Aorta (tissue), 5 donors: Measurements from ENCODE around the gene RAP1GAP2. TPM values are rescaled to one million over a fixed set of nuclear protein-coding genes. Genes with fewer than 3 reads are reported as not detected.

Experiments
- ATAC-seq: fragments of 200-7000 bp; cut with Tn5 transposase; one replicate; pipeline ENCODE4 v1.9.1; 2022; ENCODE audit warnings: moderate library complexity; ENCODE audit not compliant: low FRiP score
- DNase-seq, 2 donors: peaks; one replicate each; pipeline ENCODE4 v3.0.0-alpha.2; 2020
- H3K27ac ChIP-seq, 2 donors: one replicate each; pipeline ENCODE4 v1.5.1; 2013; ENCODE audit warnings: low read length in 2 of 2, mild to moderate bottlenecking in 2 of 2, moderate library complexity in 2 of 2, control low read depth in 1 of 2, inconsistent platforms in 1 of 2, low read depth in 1 of 2
- H3K27me3 ChIP-seq, 2 donors: one replicate each; pipeline ENCODE4 v1.6.1; 2013; ENCODE audit warnings: control low read depth in 1 of 2, low read length in 1 of 2, mild to moderate bottlenecking in 1 of 2, moderate library complexity in 1 of 2; ENCODE audit not compliant: insufficient read depth in 2 of 2, control insufficient read depth in 1 of 2
- H3K36me3 ChIP-seq, 2 donors: one replicate each; pipeline ENCODE4 v1.6.1; 2013; ENCODE audit warnings: control low read depth in 1 of 2, low read length in 1 of 2, mild to moderate bottlenecking in 1 of 2; ENCODE audit not compliant: insufficient read depth in 2 of 2, control insufficient read depth in 1 of 2
- H3K4me1 ChIP-seq, 2 donors: one replicate each; pipeline ENCODE4 v1.6.1; 2013; ENCODE audit warnings: low read length in 2 of 2, control low read depth in 1 of 2, mild to moderate bottlenecking in 1 of 2, moderate library complexity in 1 of 2; ENCODE audit not compliant: insufficient read depth in 2 of 2, control insufficient read depth in 1 of 2
- H3K4me3 ChIP-seq, 2 donors: one replicate each; pipeline ENCODE4 v1.5.1; 2013; ENCODE audit warnings: low read length in 2 of 2, control low read depth in 1 of 2, mild to moderate bottlenecking in 1 of 2
- H3K9me3 ChIP-seq: one replicate; pipeline ENCODE4 v1.6.1; 2013; ENCODE audit warnings: mild to moderate bottlenecking, low read length; ENCODE audit not compliant: control insufficient read depth
- WGBS, 2 donors: extraction: QIAGEN DNeasy Blood & Tissue Kit; methylation state at CpG; one replicate each; pipeline ENCODE4 v1.1.7; 2013; 5-methylcytosine and 5-hydroxymethylcytosine counted together
- intact Hi-C, 2 donors: fragments of 100-400 bp; cut with DNase I; formaldehyde crosslinking; loops; one replicate each; pipeline versions ENCODE4 v1.14.2 to v1.15.0; 2022
- polyA plus RNA-seq, 2 donors: library from polyadenylated mRNA; stranded (reverse); fragments of 200-250 nt; gene quantifications; one replicate each; pipeline ENCODE4 v1.2.3, GENCODE V29; 2013
- total RNA-seq, 2 donors: library from RNA; stranded (reverse); fragmentation: NEBNext Ultra II Directional; extraction: Animal tissue kit (Norgen Biotek cat#: 25700); gene quantifications; one replicate each; pipeline ENCODE4 v1.2.1, GENCODE V29; 2021
- donor health status: healthy with polysubstance abuse.
- donor health status: Bipolar disorder and iron deficiency.
- donor health status: DM: no; HTN: no; CAD: no.
- donor health status: DM: no; HTN: no; CAD: no.
- donor health status: DM: yes; HTN: yes; CAD: no.

The RAP1GAP2 gene
- total and polyA plus RNA-seq, 4 donors = 2.0 to 7.7 (median 4.2) TPM

DNA sequence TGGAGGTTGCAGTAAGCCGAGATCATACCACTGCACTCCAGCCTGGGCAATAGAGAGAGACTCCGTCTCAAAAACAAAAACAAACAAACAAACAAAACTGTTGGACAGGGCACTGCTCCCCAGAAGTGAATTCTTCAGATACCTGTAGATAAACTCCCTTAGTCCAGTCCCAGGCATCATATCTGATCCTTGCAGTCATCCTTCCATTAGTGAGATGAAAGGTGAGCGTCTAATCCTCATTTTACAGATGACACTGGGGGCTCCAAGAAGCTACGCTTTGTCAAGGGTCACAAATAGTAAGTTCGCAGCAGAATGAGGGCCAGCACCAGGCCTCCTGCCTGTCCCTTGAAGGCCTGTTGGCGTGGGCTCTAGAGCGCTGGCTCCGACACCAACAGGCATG, 165.2 kb downstream of the RAP1GAP2 start:
- intact Hi-C loops = no loop called here
- Histone ChIP-seq H3K4me1 (no peaks in the 10 kb centered on the region), H3K27ac (no peak overlapping the region), H3K27me3 (no peaks in the 10 kb centered on the region), H3K9me3 (no peaks in the 10 kb centered on the region), H3K36me3 (no peaks in the 10 kb centered on the region), H3K4me3 (no peak overlapping the region)
- no peak for ATAC-seq
- DNase-seq = no peak
- WGBS, 2 donors = 93 to 96% methylated on average over 8 of the region's 8 CpGs

DNA sequence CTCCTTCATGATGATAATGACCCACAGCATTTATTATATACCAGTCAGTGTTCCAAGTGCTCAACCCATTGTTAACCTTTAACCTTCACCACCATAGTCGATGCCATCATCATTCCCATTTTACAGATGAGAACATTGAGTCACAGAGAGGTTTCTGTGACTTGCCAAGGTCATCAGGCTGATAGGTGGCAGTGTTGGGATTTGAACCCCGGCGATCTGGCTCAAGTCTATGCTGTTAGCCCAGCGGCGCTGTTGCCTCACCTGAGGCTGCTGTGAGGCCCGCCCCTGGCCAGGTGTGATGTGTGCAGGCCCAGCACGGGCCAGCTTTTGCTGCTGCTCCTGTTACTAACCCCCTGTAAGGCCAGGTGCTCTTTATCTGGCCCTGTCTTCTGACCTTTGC, 166.0 kb downstream of the RAP1GAP2 start:
- Histone ChIP-seq H3K27me3 (no peaks in the 10 kb centered on the region), H3K9me3 (no peaks in the 10 kb centered on the region), H3K36me3 (no peaks in the 10 kb centered on the region), H3K4me3 (no peak overlapping the region), H3K4me1 (no peaks in the 10 kb centered on the region), H3K27ac (no peak overlapping the region)
- intact Hi-C loops = no loop called here
- ATAC-seq (no peak), DNase-seq (no peak)
- 93 to 97% methylated on average over 7 of the region's 7 CpGs for WGBS, 2 donors

DNA sequence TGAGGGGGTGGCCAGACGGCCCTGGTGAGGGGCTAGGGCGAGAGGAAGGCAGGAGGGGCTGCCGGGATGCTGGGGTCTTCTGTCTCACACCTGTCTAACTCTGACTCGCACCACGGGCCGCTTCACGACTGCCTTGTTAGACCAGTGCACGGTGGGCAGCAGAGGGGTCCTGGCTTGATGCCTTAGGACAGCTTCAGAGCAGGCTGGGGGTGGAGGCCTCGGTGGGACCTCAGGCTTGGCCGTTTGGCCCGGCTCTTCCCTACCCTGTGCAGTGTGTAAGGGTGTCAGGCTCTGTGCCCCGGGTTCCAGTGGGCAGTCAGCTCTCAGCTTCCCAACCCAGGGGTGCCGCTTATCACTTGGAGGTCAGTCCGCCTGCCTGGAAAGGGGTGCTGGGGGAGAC, 166.5 kb downstream of the RAP1GAP2 start:
- Histone ChIP-seq H3K9me3 (no peaks in the 10 kb centered on the region), H3K36me3 (no peaks in the 10 kb centered on the region), H3K4me1 (no peaks in the 10 kb centered on the region), H3K27me3 (no peaks in the 10 kb centered on the region), H3K27ac (no peak overlapping the region), H3K4me3 (no peak overlapping the region)
- DNase-seq = no peak
- intact Hi-C loops = no loop called here
- 90 to 93% methylated on average over 14 of the region's 14 CpGs for WGBS, 2 donors
- no peak for ATAC-seq

DNA sequence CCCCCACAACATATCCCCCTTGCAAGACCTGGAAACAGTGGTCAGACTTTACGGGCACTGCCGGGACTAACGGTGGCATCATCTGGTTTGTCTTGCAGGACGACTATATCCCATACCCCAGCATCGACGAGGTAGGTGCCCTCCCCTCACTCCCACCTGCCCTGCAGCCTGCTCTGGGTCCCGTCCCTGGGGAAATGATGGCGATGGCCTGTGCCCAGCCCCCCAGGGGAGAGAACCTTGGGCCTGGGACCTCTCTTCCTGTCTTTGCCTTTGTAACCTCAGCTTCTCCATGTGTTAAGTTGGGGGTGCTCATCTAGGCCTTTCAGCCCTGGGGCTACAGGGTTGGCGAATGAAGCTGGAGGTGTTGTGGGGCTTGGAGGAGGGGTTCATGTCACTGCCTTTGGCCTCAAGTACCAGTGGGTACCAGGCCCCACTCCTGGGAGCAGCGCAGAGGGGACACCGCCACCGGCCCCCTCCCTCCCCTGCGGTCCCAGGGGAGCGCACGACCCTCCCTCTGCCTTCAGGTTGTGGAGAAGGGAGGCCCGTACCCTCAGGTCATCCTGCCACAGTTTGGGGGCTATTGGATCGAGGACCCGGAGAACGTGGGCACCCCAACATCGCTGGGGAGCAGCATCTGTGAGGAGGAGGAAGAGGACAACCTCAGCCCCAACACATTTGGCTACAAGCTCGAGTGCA, 167.2 kb downstream of the RAP1GAP2 start:
- Histone ChIP-seq H3K36me3 (no peaks in the 10 kb centered on the region), H3K27me3 (no peaks in the 10 kb centered on the region), H3K9me3 (no peaks in the 10 kb centered on the region), H3K4me3 (no peak overlapping the region), H3K27ac (no peak overlapping the region), H3K4me1 (no peaks in the 10 kb centered on the region)
- ATAC-seq (no peak), DNase-seq (no peak)
- WGBS, 2 donors = 92% methylated on average over 20 to 21 of the region's 21 CpGs
- intact Hi-C loops = no loop called here

DNA sequence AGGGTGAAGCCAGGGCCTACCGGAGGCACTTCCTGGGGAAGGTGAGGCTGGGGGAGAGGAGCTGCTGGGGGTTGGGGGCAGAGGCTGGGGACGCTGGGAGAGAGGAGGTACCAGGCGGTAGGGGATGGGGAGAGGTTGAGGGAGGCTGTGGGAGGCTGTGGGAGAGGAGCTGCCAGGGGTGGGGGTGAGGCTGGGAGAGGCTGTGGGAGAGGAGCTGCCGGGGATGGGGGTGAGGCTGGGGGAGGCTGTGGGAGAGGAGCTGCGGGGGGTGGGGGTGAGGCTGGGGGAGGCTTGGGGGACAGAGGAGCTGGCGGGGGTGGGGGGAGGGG, 167.8 kb downstream of the RAP1GAP2 start:
- ATAC-seq (no peak), DNase-seq (no peak)
- Histone ChIP-seq H3K4me3 (no peak overlapping the region), H3K27me3 (no peaks in the 10 kb centered on the region), H3K36me3 (no peaks in the 10 kb centered on the region), H3K4me1 (no peaks in the 10 kb centered on the region), H3K9me3 (no peaks in the 10 kb centered on the region), H3K27ac (no peak overlapping the region)
- 96 to 97% methylated on average over 3 to 6 of the region's 6 CpGs for WGBS, 2 donors
- intact Hi-C loops = no loop called here

DNA sequence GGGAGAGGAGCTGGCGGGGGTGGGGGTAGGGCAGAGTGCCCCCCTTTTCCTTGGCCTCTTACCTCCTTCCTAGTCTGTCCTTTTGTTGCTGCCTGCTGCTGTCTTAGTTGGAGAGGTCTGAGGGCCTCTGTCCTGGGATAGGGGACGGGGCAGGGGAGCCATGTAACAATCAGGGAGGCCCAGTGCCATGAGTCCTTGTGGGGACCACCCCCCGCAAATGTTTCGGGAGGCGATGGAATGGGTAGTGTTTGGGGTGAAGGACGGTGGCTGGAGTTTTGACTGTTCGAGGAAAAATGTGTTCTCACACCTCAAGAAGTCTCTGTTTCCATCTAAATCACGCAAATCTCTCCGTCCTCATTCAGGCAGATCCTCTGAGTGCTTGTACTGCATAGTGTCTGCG, 168.1 kb downstream of the RAP1GAP2 start:
- ATAC-seq = no peak
- no peaks in the 10 kb centered on the region for H3K9me3 ChIP-seq
- H3K36me3 ChIP-seq = no peaks in the 10 kb centered on the region
- no peak overlapping the region for H3K4me3 ChIP-seq
- H3K27ac ChIP-seq = no peak overlapping the region
- intact Hi-C loops = no loop called here
- no peaks in the 10 kb centered on the region for H3K4me1 ChIP-seq
- no peak for DNase-seq
- WGBS, 2 donors = 89 to 93% methylated on average over 9 to 10 of the region's 10 CpGs
- H3K27me3 ChIP-seq = no peaks in the 10 kb centered on the region

DNA sequence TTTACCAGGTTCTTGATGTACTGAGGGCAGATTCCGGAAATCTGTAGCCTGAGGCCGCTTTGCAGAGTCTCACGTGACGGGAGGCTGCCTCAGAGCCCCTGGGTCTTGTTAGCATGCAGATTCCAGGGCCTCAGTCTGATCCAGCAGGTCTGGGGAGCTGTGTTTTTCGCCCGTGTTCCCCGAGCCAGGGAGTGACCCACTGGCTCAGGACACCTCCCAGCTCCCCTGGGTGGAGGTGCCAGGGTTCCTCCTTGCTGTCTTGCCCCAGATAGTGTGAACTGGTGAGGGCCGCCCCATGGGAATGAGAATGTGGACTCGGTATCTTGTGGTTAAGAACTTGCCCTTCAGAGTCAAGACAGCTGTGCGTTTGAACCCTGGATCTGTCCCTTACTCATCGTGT, 168.6 kb downstream of the RAP1GAP2 start:
- Histone ChIP-seq H3K36me3 (no peaks in the 10 kb centered on the region), H3K27me3 (no peaks in the 10 kb centered on the region), H3K4me3 (no peak overlapping the region), H3K27ac (no peak overlapping the region), H3K4me1 (no peaks in the 10 kb centered on the region), H3K9me3 (no peaks in the 10 kb centered on the region)
- ATAC-seq (no peak), DNase-seq (no peak)
- intact Hi-C loops = no loop called here
- 92 to 96% methylated on average over 11 of the region's 11 CpGs for WGBS, 2 donors

DNA sequence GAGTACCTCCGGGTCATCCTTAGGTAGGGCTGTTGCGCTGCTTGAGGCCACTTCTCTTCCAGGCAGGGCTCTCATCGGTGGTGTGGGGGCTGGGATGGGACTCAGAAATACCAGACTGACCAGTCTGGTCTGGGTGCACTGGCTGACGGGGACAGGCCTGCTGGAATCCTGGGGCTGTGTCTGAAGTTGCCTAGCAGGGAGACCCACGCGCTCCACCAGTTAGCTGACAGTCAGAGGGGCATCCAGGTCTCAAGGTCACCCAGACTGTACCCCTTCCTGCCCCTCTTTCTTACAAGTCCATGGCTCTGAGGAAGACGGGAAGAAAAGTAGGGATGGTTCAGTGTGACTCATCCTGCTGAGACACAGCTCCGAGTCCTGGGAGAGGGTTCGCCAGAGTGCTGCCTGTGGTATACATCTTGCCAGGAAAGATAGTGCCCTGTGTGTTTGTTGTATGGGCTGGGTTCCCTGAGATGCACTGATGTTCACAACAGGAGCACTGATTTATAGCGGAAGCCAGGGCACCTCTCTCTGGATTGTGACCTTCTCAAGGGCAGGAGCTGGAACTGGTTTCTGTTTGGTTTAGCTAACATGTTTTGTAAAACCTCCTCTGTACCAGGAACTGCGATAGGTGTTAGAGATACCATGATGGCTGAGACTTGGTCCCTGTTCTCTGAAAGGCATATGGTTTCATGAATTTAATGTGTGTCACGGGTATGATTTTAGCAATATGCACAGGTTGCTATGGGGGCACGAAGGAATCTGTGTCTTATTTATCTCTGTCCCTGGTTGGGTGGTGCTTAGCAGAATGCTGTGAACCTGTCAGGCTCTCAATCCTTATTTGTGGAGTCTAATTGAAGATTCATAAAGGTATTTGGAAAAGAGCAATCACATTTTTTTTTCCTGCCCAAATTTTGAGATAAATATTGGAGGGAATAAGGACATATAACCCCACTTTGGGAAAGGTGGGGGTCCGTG, 169.7 kb downstream of the RAP1GAP2 start:
- ATAC-seq (no peak), DNase-seq (no peak)
- Histone ChIP-seq H3K36me3 (no peaks in the 10 kb centered on the region), H3K9me3 (no peaks in the 10 kb centered on the region), H3K4me3 (no peak overlapping the region), H3K4me1 (no peaks in the 10 kb centered on the region), H3K27me3 (no peaks in the 10 kb centered on the region), H3K27ac (no peak overlapping the region)
- intact Hi-C loops = no loop called here
- 92 to 93% methylated on average over 14 of the region's 14 CpGs for WGBS, 2 donors

DNA sequence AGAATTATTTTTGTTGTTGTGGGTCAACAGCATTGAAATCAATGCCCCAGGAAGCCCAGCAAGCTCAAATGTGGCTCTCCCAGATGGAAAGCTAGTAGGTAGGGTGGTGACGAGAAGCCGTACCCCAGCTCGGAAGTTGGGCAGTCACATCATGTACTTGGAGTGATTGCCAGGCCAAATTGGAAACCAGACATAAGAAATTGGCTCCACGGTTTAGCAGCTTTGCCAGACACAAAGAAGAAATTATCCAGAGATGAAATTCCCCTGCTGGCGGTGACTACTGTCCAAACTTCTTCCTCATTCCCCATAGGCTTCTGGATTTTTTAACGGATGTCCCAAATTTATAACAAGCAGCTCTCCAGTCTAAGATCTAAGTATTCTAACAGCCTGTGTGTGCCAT, 171.3 kb downstream of the RAP1GAP2 start:
- no peaks in the 10 kb centered on the region for H3K36me3 ChIP-seq
- ATAC-seq (no peak), DNase-seq (no peak)
- H3K27ac ChIP-seq = peak overlapping the region in 1 of 2 donors; percentile 42
- no peaks in the 10 kb centered on the region for H3K4me1 ChIP-seq
- no peak overlapping the region for H3K4me3 ChIP-seq
- H3K9me3 ChIP-seq = no peaks in the 10 kb centered on the region
- H3K27me3 ChIP-seq = no peaks in the 10 kb centered on the region
- WGBS, 2 donors = 10 to 12% methylated on average over 6 of the region's 6 CpGs
- intact Hi-C loops = no loop called here
